Measurements from ENCODE around the gene NLRX1. TPM values are rescaled to one million over a fixed set of nuclear protein-coding genes. Genes with fewer than 3 reads are reported as not detected.

NLRX1 gene
- total and polyA plus RNA-seq, 10 of the 15 experiments (the other 5 are each of a cell fraction or from before 2014, with no cell fraction given): 0.85 to 18.5 (median 10.0) TPM

DNA sequence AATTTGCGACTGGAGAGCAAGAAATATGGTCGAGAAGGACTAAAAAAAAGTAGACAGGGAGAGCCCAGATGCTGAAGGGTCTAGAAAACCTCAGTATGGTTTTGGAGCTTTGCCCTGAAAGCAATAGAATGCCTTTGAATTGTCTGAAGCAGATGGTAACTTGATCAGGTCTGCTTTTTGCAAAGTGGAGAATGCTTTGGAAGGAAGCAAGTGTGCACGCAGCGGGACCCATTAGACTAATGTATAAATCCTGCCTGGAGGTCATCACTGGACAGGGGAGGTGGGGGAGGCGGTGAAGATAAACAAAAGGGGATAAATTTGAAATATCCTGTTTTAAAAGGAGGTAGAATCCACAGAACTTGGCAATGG, 47.9 kb upstream of the NLRX1 start:
- Histone ChIP-seq H3K4me1 (ENCODE audit: control insufficient read depth, insufficient read depth, low read length) (peaks cover 13% of the 10 kb centered on the region), H3K9me3 (replicated peaks; ENCODE audit: control insufficient read depth, insufficient read depth, low read length) (no peaks in the 10 kb centered on the region), H3K79me2 (ENCODE audit: control insufficient read depth, insufficient read depth, low read length) (peaks cover 21% of the 10 kb centered on the region), H3K36me3 (ENCODE audit: control insufficient read depth in 2 of 2, insufficient read depth in 2 of 2, low read length in 1 of 2) (peaks cover 0 to 4% of the 10 kb centered on the region in 2 experiments; a peak in 3 of 4 replicates), H4K20me1 (ENCODE audit: control insufficient read depth, insufficient read depth) (no peaks in the 10 kb centered on the region), H3K4me3 (peak overlapping the region; percentile 56), H3K4me2 (ENCODE audit: control insufficient read depth, insufficient read depth) (peak overlapping the region; percentile 90), H2AFZ (ENCODE audit: control insufficient read depth, low read depth, low read length) (peak overlapping the region; percentile 88), H3K9ac (ENCODE audit: control insufficient read depth, insufficient read depth, low read length) (peak overlapping the region; percentile 72), H3K27me3 (replicated peaks in 1 of 2; ENCODE audit: control insufficient read depth in 2 of 2, insufficient read depth in 2 of 2, low read length in 1 of 2) (no peaks in the 10 kb centered on the region), H3K27ac (ENCODE audit: control insufficient read depth, insufficient read depth) (peak overlapping the region; percentile 65)
- CTCF ChIA-PET: interaction anchor here (0.7 to 2.2 kb wide), 8 partner anchors 9 to 201 kb away, joined by 3 to 8 read pairs (median 5); a partner anchor contains a TSS
- RAD21 ChIA-PET (ENCODE audit: unreplicated experiment): interaction anchor here (1.1 to 2.6 kb wide), 6 partner anchors 11 to 329 kb away, joined by 3 to 22 read pairs (median 6); partner anchors contain the start of genes C2CD2L, DDX6, DPAGT1 and HMBS
- intact Hi-C loops (cut with micrococcal nuclease; ENCODE audit: unreplicated experiment) (no loop called here), in situ Hi-C loops (cut with MboI) (no loop called here)
- no peak for DNase-seq (ENCODE audit: low read depth, low spot score)
- FAIRE-seq: no peak
- TF ChIP-seq, protein P1, sequence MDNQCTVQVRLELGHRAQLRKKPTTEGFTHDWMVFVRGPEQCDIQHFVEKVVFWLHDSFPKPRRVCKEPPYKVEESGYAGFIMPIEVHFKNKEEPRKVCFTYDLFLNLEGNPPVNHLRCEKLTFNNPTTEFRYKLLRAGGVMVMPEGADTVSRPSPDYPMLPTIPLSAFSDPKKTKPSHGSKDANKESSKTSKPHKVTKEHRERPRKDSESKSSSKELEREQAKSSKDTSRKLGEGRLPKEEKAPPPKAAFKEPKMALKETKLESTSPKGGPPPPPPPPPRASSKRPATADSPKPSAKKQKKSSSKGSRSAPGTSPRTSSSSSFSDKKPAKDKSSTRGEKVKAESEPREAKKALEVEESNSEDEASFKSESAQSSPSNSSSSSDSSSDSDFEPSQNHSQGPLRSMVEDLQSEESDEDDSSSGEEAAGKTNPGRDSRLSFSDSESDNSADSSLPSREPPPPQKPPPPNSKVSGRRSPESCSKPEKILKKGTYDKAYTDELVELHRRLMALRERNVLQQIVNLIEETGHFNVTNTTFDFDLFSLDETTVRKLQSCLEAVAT (IDR thresholded peaks at IDR 0.05): 0 out of 2 replicates have a peak, but pooled peaks have one; percentile 61
- TF ChIP-seq, protein P2, sequence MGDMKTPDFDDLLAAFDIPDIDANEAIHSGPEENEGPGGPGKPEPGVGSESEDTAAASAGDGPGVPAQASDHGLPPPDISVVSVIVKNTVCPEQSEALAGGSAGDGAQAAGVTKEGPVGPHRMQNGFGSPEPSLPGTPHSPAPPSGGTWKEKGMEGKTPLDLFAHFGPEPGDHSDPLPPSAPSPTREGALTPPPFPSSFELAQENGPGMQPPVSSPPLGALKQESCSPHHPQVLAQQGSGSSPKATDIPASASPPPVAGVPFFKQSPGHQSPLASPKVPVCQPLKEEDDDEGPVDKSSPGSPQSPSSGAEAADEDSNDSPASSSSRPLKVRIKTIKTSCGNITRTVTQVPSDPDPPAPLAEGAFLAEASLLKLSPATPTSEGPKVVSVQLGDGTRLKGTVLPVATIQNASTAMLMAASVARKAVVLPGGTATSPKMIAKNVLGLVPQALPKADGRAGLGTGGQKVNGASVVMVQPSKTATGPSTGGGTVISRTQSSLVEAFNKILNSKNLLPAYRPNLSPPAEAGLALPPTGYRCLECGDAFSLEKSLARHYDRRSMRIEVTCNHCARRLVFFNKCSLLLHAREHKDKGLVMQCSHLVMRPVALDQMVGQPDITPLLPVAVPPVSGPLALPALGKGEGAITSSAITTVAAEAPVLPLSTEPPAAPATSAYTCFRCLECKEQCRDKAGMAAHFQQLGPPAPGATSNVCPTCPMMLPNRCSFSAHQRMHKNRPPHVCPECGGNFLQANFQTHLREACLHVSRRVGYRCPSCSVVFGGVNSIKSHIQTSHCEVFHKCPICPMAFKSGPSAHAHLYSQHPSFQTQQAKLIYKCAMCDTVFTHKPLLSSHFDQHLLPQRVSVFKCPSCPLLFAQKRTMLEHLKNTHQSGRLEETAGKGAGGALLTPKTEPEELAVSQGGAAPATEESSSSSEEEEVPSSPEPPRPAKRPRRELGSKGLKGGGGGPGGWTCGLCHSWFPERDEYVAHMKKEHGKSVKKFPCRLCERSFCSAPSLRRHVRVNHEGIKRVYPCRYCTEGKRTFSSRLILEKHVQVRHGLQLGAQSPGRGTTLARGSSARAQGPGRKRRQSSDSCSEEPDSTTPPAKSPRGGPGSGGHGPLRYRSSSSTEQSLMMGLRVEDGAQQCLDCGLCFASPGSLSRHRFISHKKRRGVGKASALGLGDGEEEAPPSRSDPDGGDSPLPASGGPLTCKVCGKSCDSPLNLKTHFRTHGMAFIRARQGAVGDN (IDR thresholded peaks at IDR 0.05): no peak
- POLR2A ChIA-PET: interaction anchor here (0.5 to 6.9 kb wide), 10 partner anchors 11 to 191 kb away, joined by 3 to 76 read pairs (median 5); partner anchors contain the start of genes C2CD2L, CENATAC, HMBS and HYOU1
- TSS peak; percentile 98 for BruUV-seq (replicated peaks)
- no peak for ATAC-seq
- WGBS (ENCODE audit: insufficient coverage, insufficient replicate concordance, low lambda C conversion rate, missing lambda C conversion rate): 15% methylated on average over 5 of the region's 5 CpGs
- SMC1A ChIA-PET (ENCODE audit: uncharacterized antibody, unreplicated experiment): interaction anchor here (1.0 to 5.0 kb wide), 6 partner anchors 11 to 203 kb away, joined by 3 to 32 read pairs (median 3); partner anchors contain the start of gene DPAGT1

Data from GM12878 (cell line).